Measurements from ENCODE around the gene ATP6AP1. TPM values are rescaled to one million over a fixed set of nuclear protein-coding genes. Genes with fewer than 3 reads are reported as not detected.

Gene ATP6AP1
- total and polyA plus RNA-seq, 2 of the 13 experiments (the other 11 are each of a cell fraction or from before 2014, with no cell fraction given): 56.7 to 110 TPM

DNA sequence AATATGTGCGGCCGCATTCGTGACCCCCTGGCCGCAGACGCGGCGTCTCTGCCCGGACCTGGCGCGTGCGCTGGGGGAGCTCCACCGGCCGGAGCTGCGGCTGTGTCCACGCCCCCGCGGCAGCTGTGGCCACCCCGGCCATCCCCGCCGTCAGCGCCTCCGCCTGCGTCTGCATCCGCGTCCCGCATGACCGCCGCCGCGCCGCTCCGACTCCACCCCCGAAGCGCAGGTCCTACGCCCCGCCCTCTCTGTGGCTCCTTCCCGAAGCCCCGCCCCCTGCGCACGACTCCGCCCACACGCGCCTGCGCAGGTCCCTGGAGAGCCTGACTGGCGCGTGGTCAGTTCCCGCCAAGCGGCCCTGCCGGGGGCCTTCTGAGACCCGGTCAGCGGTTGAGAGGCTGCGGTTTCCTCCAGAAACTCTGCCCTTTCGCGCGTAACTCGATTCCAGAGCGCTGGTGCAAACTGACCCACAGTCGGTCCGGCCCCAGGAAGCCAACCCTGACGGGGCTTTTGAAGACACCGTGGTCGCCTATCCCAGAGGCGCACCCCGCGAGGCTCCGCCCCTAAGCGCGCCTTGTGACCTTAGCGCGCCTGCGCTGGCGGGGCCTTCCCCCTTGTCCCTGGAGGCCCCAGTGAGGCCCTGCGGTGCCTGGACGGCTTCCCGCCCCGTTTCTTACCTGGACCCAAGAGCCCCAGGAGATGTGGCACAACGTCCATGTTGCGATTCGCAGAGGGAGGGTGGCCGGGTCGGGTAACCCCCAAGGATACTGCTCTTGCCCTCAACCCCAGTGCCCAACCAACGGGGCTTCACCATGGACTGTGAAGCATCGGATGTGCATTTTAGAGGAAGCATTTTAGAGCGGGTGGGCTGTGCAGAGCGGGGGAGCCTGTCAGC lies 50.5 kb downstream of the ATP6AP1 start, which contains the start of gene LAGE3 (continued):
- TF ChIP-seq, protein P1, sequence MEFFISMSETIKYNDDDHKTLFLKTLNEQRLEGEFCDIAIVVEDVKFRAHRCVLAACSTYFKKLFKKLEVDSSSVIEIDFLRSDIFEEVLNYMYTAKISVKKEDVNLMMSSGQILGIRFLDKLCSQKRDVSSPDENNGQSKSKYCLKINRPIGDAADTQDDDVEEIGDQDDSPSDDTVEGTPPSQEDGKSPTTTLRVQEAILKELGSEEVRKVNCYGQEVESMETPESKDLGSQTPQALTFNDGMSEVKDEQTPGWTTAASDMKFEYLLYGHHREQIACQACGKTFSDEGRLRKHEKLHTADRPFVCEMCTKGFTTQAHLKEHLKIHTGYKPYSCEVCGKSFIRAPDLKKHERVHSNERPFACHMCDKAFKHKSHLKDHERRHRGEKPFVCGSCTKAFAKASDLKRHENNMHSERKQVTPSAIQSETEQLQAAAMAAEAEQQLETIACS (CRISPR knock-in tag; IDR thresholded peaks at IDR 0.05): peak; percentile 50; the same call in 1 of the 2 replicates
- TF ChIP-seq RFXAP (CRISPR knock-in tag; IDR thresholded peaks at IDR 0.05; ENCODE audit: borderline replicate concordance): no peak
- no peak for TF ChIP-seq ZBTB7A (CRISPR knock-in tag; IDR thresholded peaks at IDR 0.05)
- TF ChIP-seq, protein P2, sequence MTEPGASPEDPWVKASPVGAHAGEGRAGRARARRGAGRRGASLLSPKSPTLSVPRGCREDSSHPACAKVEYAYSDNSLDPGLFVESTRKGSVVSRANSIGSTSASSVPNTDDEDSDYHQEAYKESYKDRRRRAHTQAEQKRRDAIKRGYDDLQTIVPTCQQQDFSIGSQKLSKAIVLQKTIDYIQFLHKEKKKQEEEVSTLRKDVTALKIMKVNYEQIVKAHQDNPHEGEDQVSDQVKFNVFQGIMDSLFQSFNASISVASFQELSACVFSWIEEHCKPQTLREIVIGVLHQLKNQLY (CRISPR knock-in tag; IDR thresholded peaks at IDR 0.05): peak; percentile 48; the same call in 1 of the 2 replicates
- TF ChIP-seq ZNF547 (CRISPR knock-in tag; IDR thresholded peaks at IDR 0.05): 0 out of 2 replicates have a peak, but pooled peaks have one; percentile 74
- TF ChIP-seq ZFP91 (CRISPR knock-in tag; IDR thresholded peaks at IDR 0.05; ENCODE audit: borderline replicate concordance): peak; percentile 48; the same call in 1 of the 2 replicates
- TF ChIP-seq HNRNPUL1 (IDR thresholded peaks at IDR 0.05; ENCODE audit: low read depth, low read length): no peak
- no peak for TF ChIP-seq ZNF12 (CRISPR knock-in tag; IDR thresholded peaks at IDR 0.05)
- TF ChIP-seq ZEB1 (IDR thresholded peaks at IDR 0.05; ENCODE audit: insufficient replicate concordance, low read depth): no peak
- peak; percentile 39; the same call in 1 of the 2 replicates for TF ChIP-seq ZNF160 (CRISPR knock-in tag; IDR thresholded peaks at IDR 0.05)
- TF ChIP-seq TMF1 (CRISPR knock-in tag; IDR thresholded peaks at IDR 0.05; ENCODE audit: low read depth): peak; percentile 65; the same call in 1 of the 2 replicates
- TF ChIP-seq DPF2 (CRISPR knock-in tag; IDR thresholded peaks at IDR 0.05; ENCODE audit: borderline replicate concordance, low read depth): no peak
- no peak for TF ChIP-seq HCFC1 (IDR thresholded peaks at IDR 0.05; ENCODE audit: low read depth, low read length)
- TF ChIP-seq IRX3 (CRISPR knock-in tag; IDR thresholded peaks at IDR 0.05; ENCODE audit: borderline replicate concordance, low read depth): 0 out of 2 replicates have a peak, but pooled peaks have one; percentile 31
- peak; percentile 66; the same call in 1 of the 2 replicates for TF ChIP-seq NKX3-1 (CRISPR knock-in tag; IDR thresholded peaks at IDR 0.05)
- no peak for TF ChIP-seq ATF1 (CRISPR knock-in tag; IDR thresholded peaks at IDR 0.05)
- TF ChIP-seq HNRNPL (IDR thresholded peaks at IDR 0.05; ENCODE audit: low read depth, low read length): no peak
- TF ChIP-seq TRAFD1 (CRISPR knock-in tag; IDR thresholded peaks at IDR 0.05; ENCODE audit: borderline replicate concordance): no peak
- no peak for TF ChIP-seq SMARCE1 (IDR thresholded peaks at IDR 0.05; ENCODE audit: borderline replicate concordance)
- no peak for TF ChIP-seq ZNF7 (CRISPR knock-in tag; IDR thresholded peaks at IDR 0.05)
- peak; percentile 80 for TF ChIP-seq SP5 (CRISPR knock-in tag; IDR thresholded peaks at IDR 0.05; ENCODE audit: borderline replicate concordance, low read depth)
- 0 out of 2 replicates have a peak, but pooled peaks have one; percentile 19 for TF ChIP-seq ZBTB7B (CRISPR knock-in tag; IDR thresholded peaks at IDR 0.05)
